ENCODE results near the gene PTX4.

The PTX4 gene

GRCh38 chr16:1497014-1497598 is 8.4 kb upstream of the PTX4 start:
- no peak overlapping the region for H3K4me3 ChIP-seq (ENCODE audit: low read length)
- no peak for TF ChIP-seq CTCF (conservative IDR thresholded peaks at IDR 0.05; ENCODE audit: low read length)
- no peak for DNase-seq (ENCODE audit: low read depth)

GRCh38 chr16:1496464-1496863 is 7.7 kb upstream of the PTX4 start:
- no peak for TF ChIP-seq CTCF (conservative IDR thresholded peaks at IDR 0.05; ENCODE audit: low read length)
- DNase-seq (ENCODE audit: low read depth): no peak
- H3K4me3 ChIP-seq (ENCODE audit: low read length): no peak overlapping the region

GRCh38 chr16:1495889-1496262 is 7.1 kb upstream of the PTX4 start:
- no peak for TF ChIP-seq CTCF (conservative IDR thresholded peaks at IDR 0.05; ENCODE audit: low read length)
- DNase-seq (ENCODE audit: low read depth): no peak
- no peak overlapping the region for H3K4me3 ChIP-seq (ENCODE audit: low read length)

GRCh38 chr16:1495211-1495888 is 6.6 kb upstream of the PTX4 start:
- no peak overlapping the region for H3K4me3 ChIP-seq (ENCODE audit: low read length)
- no peak for DNase-seq (ENCODE audit: low read depth)
- no peak for TF ChIP-seq CTCF (conservative IDR thresholded peaks at IDR 0.05; ENCODE audit: low read length)

GRCh38 chr16:1494711-1495110 is 6.0 kb upstream of the PTX4 start:
- peak overlapping the region; percentile 74 for H3K4me3 ChIP-seq (ENCODE audit: low read length)
- no peak for TF ChIP-seq CTCF (conservative IDR thresholded peaks at IDR 0.05; ENCODE audit: low read length)
- DNase-seq (ENCODE audit: low read depth): peak; percentile 22

GRCh38 chr16:1494129-1494640 is 5.4 kb upstream of the PTX4 start:
- peak; percentile 80 for DNase-seq (ENCODE audit: low read depth)

More at GRCh38 chr16:1494129-1494640, 5.4 kb upstream of the PTX4 start:
- peak overlapping the region; percentile 74 for H3K4me3 ChIP-seq (ENCODE audit: low read length)
- peak; percentile 79 for TF ChIP-seq CTCF (conservative IDR thresholded peaks at IDR 0.05; ENCODE audit: low read length)
